ENCODE measurements around the gene ZFYVE28. TPM values are rescaled to one million over a fixed set of nuclear protein-coding genes. Genes with fewer than 3 reads are reported as not detected.

ZFYVE28 gene
- total RNA-seq, 1 donor from 2014 or later, result 0.39 TPM

- Mint-ChIP-seq H3K27ac (no peak overlapping the region), H3K4me1 (peaks cover 20% of the 10 kb centered on the region), H3K27me3 (ENCODE audit: insufficient read depth, low read depth) (peaks cover 2% of the 10 kb centered on the region), H3K9me3 (no peaks in the 10 kb centered on the region), H3K4me3 (no peak overlapping the region), H3K36me3 (no peaks in the 10 kb centered on the region)
- no peaks in the 10 kb centered on the region for H3K79me2 ChIP-seq (ENCODE audit: low read depth)
- H3K4me2 ChIP-seq, result no peak overlapping the region
- no peak for DNase-seq (ENCODE audit: low spot score)
- peaks cover 10% of the 10 kb centered on the region for H3K4me1 ChIP-seq
- H2AFZ ChIP-seq (replicated peaks), result no peak overlapping the region
- H3K27ac ChIP-seq, result no peak overlapping the region
- no peak overlapping the region for H3K9ac ChIP-seq
- no peak for TF ChIP-seq CTCF (IDR thresholded peaks at IDR 0.05)
- TF ChIP-seq EZH2 (IDR thresholded peaks at IDR 0.05), result no peak
- TF ChIP-seq EZH2phosphoT487 (IDR thresholded peaks at IDR 0.05), result no peak
- no peak overlapping the region for H3K4me3 ChIP-seq
- H3K27me3 ChIP-seq, result no peaks in the 10 kb centered on the region
- no peaks in the 10 kb centered on the region for H3F3A ChIP-seq (ENCODE audit: low read depth)
- no peaks in the 10 kb centered on the region for H4K20me1 ChIP-seq (ENCODE audit: low read depth)
- no peaks in the 10 kb centered on the region for H3K36me3 ChIP-seq
- no peaks in the 10 kb centered on the region for H3K9me3 ChIP-seq (ENCODE audit: low read depth)
Observed at GRCh38 chr4:2272828-2273120, 145.7 kb downstream of the ZFYVE28 start.

GRCh38 chr4:2272026-2272827 lies 146.2 kb downstream of the ZFYVE28 start:
- H3K4me1 Mint-ChIP-seq, result peaks cover 20% of the 10 kb centered on the region

GRCh38 chr4:2271279-2272025 lies 147.0 kb downstream of the ZFYVE28 start:
- Mint-ChIP-seq H3K4me3 (no peak overlapping the region), H3K27ac (no peak overlapping the region), H3K36me3 (no peaks in the 10 kb centered on the region), H3K4me1 (peaks cover 20% of the 10 kb centered on the region), H3K9me3 (no peaks in the 10 kb centered on the region), H3K27me3 (ENCODE audit: insufficient read depth, low read depth) (peaks cover 2% of the 10 kb centered on the region)
- H4K20me1 ChIP-seq (ENCODE audit: low read depth), result no peaks in the 10 kb centered on the region
- TF ChIP-seq EZH2phosphoT487 (IDR thresholded peaks at IDR 0.05), result no peak
- no peak for TF ChIP-seq EZH2 (IDR thresholded peaks at IDR 0.05)
- no peak for TF ChIP-seq CTCF (IDR thresholded peaks at IDR 0.05)
- no peaks in the 10 kb centered on the region for H3K9me3 ChIP-seq (ENCODE audit: low read depth)
- no peak overlapping the region for H3K4me2 ChIP-seq
- no peak overlapping the region for H3K27ac ChIP-seq
- no peaks in the 10 kb centered on the region for H3F3A ChIP-seq (ENCODE audit: low read depth)
- H3K4me1 ChIP-seq, result peaks cover 10% of the 10 kb centered on the region
- H2AFZ ChIP-seq (replicated peaks), result no peak overlapping the region
- no peak for DNase-seq (ENCODE audit: low spot score)
- H3K27me3 ChIP-seq, result no peaks in the 10 kb centered on the region
- H3K79me2 ChIP-seq (ENCODE audit: low read depth), result no peaks in the 10 kb centered on the region
- no peak overlapping the region for H3K9ac ChIP-seq
- no peaks in the 10 kb centered on the region for H3K36me3 ChIP-seq
- H3K4me3 ChIP-seq, result no peak overlapping the region

More at GRCh38 chr4:2272026-2272827, 146.2 kb downstream of the ZFYVE28 start:
- no peaks in the 10 kb centered on the region for H3K36me3 ChIP-seq
- H3K9me3 ChIP-seq (ENCODE audit: low read depth), result no peaks in the 10 kb centered on the region
- H3K79me2 ChIP-seq (ENCODE audit: low read depth), result no peaks in the 10 kb centered on the region
- Mint-ChIP-seq H3K27me3 (ENCODE audit: insufficient read depth, low read depth) (peaks cover 2% of the 10 kb centered on the region), H3K36me3 (no peaks in the 10 kb centered on the region), H3K4me3 (no peak overlapping the region), H3K9me3 (no peaks in the 10 kb centered on the region), H3K27ac (peak overlapping the region; percentile 60)
- H3K27ac ChIP-seq, result no peak overlapping the region
- H2AFZ ChIP-seq (replicated peaks), result no peak overlapping the region
- no peaks in the 10 kb centered on the region for H4K20me1 ChIP-seq (ENCODE audit: low read depth)
- no peaks in the 10 kb centered on the region for H3F3A ChIP-seq (ENCODE audit: low read depth)
- H3K4me1 ChIP-seq, result peaks cover 10% of the 10 kb centered on the region
- no peak overlapping the region for H3K4me2 ChIP-seq
- no peaks in the 10 kb centered on the region for H3K27me3 ChIP-seq
- TF ChIP-seq EZH2phosphoT487 (IDR thresholded peaks at IDR 0.05), result no peak
- no peak overlapping the region for H3K4me3 ChIP-seq
- DNase-seq (ENCODE audit: low spot score), result no peak
- H3K9ac ChIP-seq, result no peak overlapping the region
